Heart left ventricle (tissue), 16 donors: Measurements from ENCODE around the gene SEMA6A. TPM values are rescaled to one million over a fixed set of nuclear protein-coding genes. Genes with fewer than 3 reads are reported as not detected.

Source experiments
- ATAC-seq, 4 donors: fragments of 200-7000 bp; cut with Tn5 transposase; one replicate each; pipeline ENCODE4 v1.9.1; 2020 to 2022; ENCODE audit warnings: moderate library complexity in 4 of 4, mild to moderate bottlenecking in 3 of 4, moderate number of reproducible peaks in 1 of 4
- DNase-seq, 5 donors: peaks; one replicate each; pipeline ENCODE4 v3.0.0-alpha.2; 2020
- H3K27ac ChIP-seq, 12 donors: fragments of 200-600 bp; sonication (generic) in 4 of 12; one replicate each; pipeline versions ENCODE4 v1.5.0 to v1.8.0; 2016 to 2022; ENCODE audit warnings: mild to moderate bottlenecking in 2 of 12
- H3K27me3 ChIP-seq, 9 donors: fragments of 200-600 bp; sonication (generic) in 2 of 9; one replicate each; pipeline versions ENCODE4 v1.5.1 to v1.8.0; 2016 to 2022; ENCODE audit warnings: mild to moderate bottlenecking in 3 of 9
- H3K36me3 ChIP-seq, 9 donors: fragments of 200-600 bp; sonication (generic) in 2 of 9; one replicate each; pipeline versions ENCODE4 v1.5.0 to v1.8.0; 2018 to 2022; ENCODE audit warnings: mild to moderate bottlenecking in 2 of 9
- H3K4me1 ChIP-seq, 12 donors: fragments of 200-600 bp; sonication (generic) in 4 of 12; one replicate each; pipeline versions ENCODE4 v1.5.0 to v1.8.0; 2016 to 2022; ENCODE audit warnings: mild to moderate bottlenecking in 3 of 12
- H3K4me3 ChIP-seq, 12 donors: fragments of 200-600 bp; sonication (generic) in 4 of 12; one replicate each; pipeline versions ENCODE4 v1.5.0 to v1.8.0; 2017 to 2022; ENCODE audit warnings: mild to moderate bottlenecking in 9 of 12, moderate library complexity in 4 of 12
- H3K9me3 ChIP-seq, 12 donors: fragments of 200-600 bp; sonication (generic) in 4 of 12; one replicate each; pipeline versions ENCODE4 v1.5.0 to v1.8.0; 2016 to 2022; ENCODE audit warnings: mild to moderate bottlenecking in 1 of 12
- CTCF ChIP-seq, 12 donors: fragments of 200-600 bp; sonication (generic) in 4 of 12; IDR thresholded peaks; one replicate each; pipeline versions ENCODE4 v1.5.0 to v1.8.0; 2018 to 2022; ENCODE audit warnings: antibody characterized with exemption in 12 of 12, mild to moderate bottlenecking in 5 of 12
- POLR2A ChIP-seq, 2 donors: fragments of 450-650 bp; IDR thresholded peaks; one replicate each; pipeline ENCODE4 v1.6.1; 2017; ENCODE audit warnings: antibody characterized with exemption in 2 of 2, mild to moderate bottlenecking in 2 of 2, moderate library complexity in 2 of 2
- WGBS, 4 donors: extraction: QIAGEN DNeasy Blood & Tissue Kit in 2 of 4; methylation state at CpG; one replicate each; pipeline versions ENCODE4 v1.1.5 to v1.1.7; 2013 to 2018; 5-methylcytosine and 5-hydroxymethylcytosine counted together
- intact Hi-C, 10 donors: fragments of 100-400 bp; cut with DNase I; formaldehyde crosslinking; loops; one replicate each; pipeline versions ENCODE4 v1.11.1 to v1.14.2; 2022
- polyA plus RNA-seq, 2 donors: library from polyadenylated mRNA; stranded (reverse); fragments of 200-250 nt; gene quantifications; one replicate each; pipeline ENCODE4 v1.2.3, GENCODE V29; 2013
- total RNA-seq, 9 donors: library from RNA; depleted of rRNA in 2 of 9; stranded (reverse); fragments of >200 nt in 2 of 9; fragmentation: NEBNext Ultra II Directional in 3 of 9; extraction: Animal tissue kit (Norgen Biotek cat#: 25700) in 3 of 9; gene quantifications; one replicate each; pipeline versions ENCODE4 v1.1.0 to v1.2.4, GENCODE V29; 2016 to 2023
- donor health status: ischemic (EF 13 %, LVEDD 7.1; RV severe dilation, severe dysfunction).
- donor health status: healthy with polysubstance abuse.
- donor health status: DM: no; HTN: yes; CAD: no.
- donor health status: DM: no; HTN: no; CAD: no.
- donor health status: ischemic (EF 25% LVEDD 6.9; RV normal size, moderate dysfunction).
- donor health status: ischemic (EF 25% LVEDD 5.7; RV mildly dilated, moderate dysfunction).
- donor health status: healthy.
- donor health status: DM: yes; HTN: yes; CAD: no.
- donor health status: ischemic (EF 35%, LVEDD 5.7; RV mildly dilated, moderate dysfunction).
- donor health status: nonischemic (EF 11% LVEDD 7.7; RV severe dilation, severe dysfunction).
- donor health status: DM: yes; HTN: yes; CAD: no.
- donor health status: PGD.
- donor health status: ischemic (EF 29% LVEDD 5.4; RV normal size, mild dysfunction).
- donor health status: nonischemic (EF 23%, LVEDD 6.1; RV moderate dilation, normal function).

The SEMA6A gene
- total and polyA plus RNA-seq, 11 donors, result 2.2 to 12.7 (median 6.3) TPM

- TF ChIP-seq CTCF (IDR thresholded peaks at IDR 0.05) (no peak), POLR2A (IDR thresholded peaks at IDR 0.05) (no peak)
- Histone ChIP-seq H3K27me3 (no peaks in the 10 kb centered on the region), H3K27ac (no peak overlapping the region), H3K36me3 (peaks cover 0 to 9% (median 0%) of the 10 kb centered on the region in 9 donors), H3K4me3 (no peak overlapping the region), H3K9me3 (no peaks in the 10 kb centered on the region), H3K4me1 (peaks cover 0 to 31% (median 7%) of the 10 kb centered on the region in 12 donors)
- 72 to 78% (median 76%) methylated on average over 2 of the region's 2 CpGs for WGBS, 4 donors
- intact Hi-C loops, result no loop called here
- DNase-seq (no peak), ATAC-seq (no peak)
Observed at GRCh38 chr5:116506488-116506887, 68.1 kb downstream of the SEMA6A start.

- 93 to 97% (median 95%) methylated on average over 8 of the region's 8 CpGs for WGBS, 4 donors
- Histone ChIP-seq H3K27me3 (no peaks in the 10 kb centered on the region), H3K4me1 (peaks cover 0 to 21% (median 6%) of the 10 kb centered on the region in 12 donors), H3K4me3 (no peak overlapping the region), H3K9me3 (no peaks in the 10 kb centered on the region), H3K27ac (no peak overlapping the region), H3K36me3 (peaks cover 0 to 13% (median 0%) of the 10 kb centered on the region in 9 donors)
- DNase-seq (no peak), ATAC-seq (no peak)
- intact Hi-C loops, result no loop called here
- TF ChIP-seq CTCF (IDR thresholded peaks at IDR 0.05) (no peak), POLR2A (IDR thresholded peaks at IDR 0.05) (no peak)
Observed at GRCh38 chr5:116504593-116505166, 69.9 kb downstream of the SEMA6A start.

GRCh38 chr5:116502616-116503015 is 72.0 kb downstream of the SEMA6A start:
- Histone ChIP-seq H3K9me3 (no peaks in the 10 kb centered on the region), H3K27me3 (no peaks in the 10 kb centered on the region), H3K36me3 (peaks cover 0 to 13% (median 0%) of the 10 kb centered on the region in 9 donors), H3K27ac (peak overlapping the region in 1 of 12 donors; percentile 5), H3K4me1 (peaks cover 0 to 21% (median 6%) of the 10 kb centered on the region in 12 donors), H3K4me3 (no peak overlapping the region)
- intact Hi-C loops, result no loop called here
- DNase-seq (no peak), ATAC-seq (peak in 1 of 4 donors; percentile 26)
- 10 to 32% (median 16%) methylated on average over 3 of the region's 3 CpGs for WGBS, 4 donors
- TF ChIP-seq CTCF (IDR thresholded peaks at IDR 0.05) (no peak), POLR2A (IDR thresholded peaks at IDR 0.05) (no peak)

- Histone ChIP-seq H3K9me3 (no peaks in the 10 kb centered on the region), H3K27ac (peak overlapping the region in 1 of 12 donors; percentile 5), H3K4me3 (no peak overlapping the region), H3K4me1 (peaks cover 0 to 21% (median 6%) of the 10 kb centered on the region in 12 donors), H3K27me3 (no peaks in the 10 kb centered on the region), H3K36me3 (peaks cover 0 to 13% (median 0%) of the 10 kb centered on the region in 9 donors)
- intact Hi-C loops, result no loop called here
- ATAC-seq, result no peak
- DNase-seq, result no peak
- WGBS, 4 donors, result 44 to 54% (median 50%) methylated on average over 4 of the region's 4 CpGs
- TF ChIP-seq CTCF (IDR thresholded peaks at IDR 0.05) (no peak), POLR2A (IDR thresholded peaks at IDR 0.05) (no peak)
Observed at GRCh38 chr5:116502138-116502537, 72.5 kb downstream of the SEMA6A start.
